ENCODE results near the gene IL34.

IL34 gene

GRCh38 chr16:70678121-70678897 lies 31.9 kb downstream of the IL34 start:
- no peak for DNase-seq (ENCODE audit: low read depth)

GRCh38 chr16:70678898-70679670 lies 32.7 kb downstream of the IL34 start:
- no peak for DNase-seq (ENCODE audit: low read depth)

GRCh38 chr16:70679671-70680494 lies 33.5 kb downstream of the IL34 start:
- no peak for DNase-seq (ENCODE audit: low read depth)

GRCh38 chr16:70680495-70681381 lies 34.4 kb downstream of the IL34 start:
- no peak for DNase-seq (ENCODE audit: low read depth)

- no peak for DNase-seq (ENCODE audit: low read depth)
These were observed 35.3 kb downstream of the IL34 start for GRCh38 chr16:70681382-70682238.

GRCh38 chr16:70682239-70683145 lies 36.1 kb downstream of the IL34 start:
- no peak for DNase-seq (ENCODE audit: low read depth)

GRCh38 chr16:70683146-70683944 lies 37.0 kb downstream of the IL34 start:
- DNase-seq (ENCODE audit: low read depth), result no peak

GRCh38 chr16:70684146-70685060 lies 38.0 kb downstream of the IL34 start:
- no peak for DNase-seq (ENCODE audit: low read depth)

- no peak for DNase-seq (ENCODE audit: low read depth)
These were observed 38.9 kb downstream of the IL34 start for GRCh38 chr16:70685061-70685937.

GRCh38 chr16:70685938-70686375 lies 39.6 kb downstream of the IL34 start, which contains the start of gene MTSS2:
TSS of gene MTSS2 (minus strand) at chr16:70686053. CDS start at chr16:70685791, 262 bp downstream.
- no peak for DNase-seq (ENCODE audit: low read depth)

GRCh38 chr16:70686376-70687101 lies 40.2 kb downstream of the IL34 start:
- DNase-seq (ENCODE audit: low read depth), result no peak

GRCh38 chr16:70687102-70687511 lies 40.7 kb downstream of the IL34 start:
- DNase-seq (ENCODE audit: low read depth), result no peak

- DNase-seq (ENCODE audit: low read depth), result no peak
These were observed 41.4 kb downstream of the IL34 start for GRCh38 chr16:70687671-70688245.

GRCh38 chr16:70688246-70688742 lies 41.9 kb downstream of the IL34 start:
- no peak for DNase-seq (ENCODE audit: low read depth)
